HG03378 (cell line): Measurements from ENCODE around the gene DMRT1.
"Not testable (repeated sequence)": the region's sequence is repeated elsewhere in the genome, so short reads cannot be mapped to it uniquely, and the experiment has no call there.

Source experiments
- ATAC-seq: cut with Tn5 transposase; IDR thresholded peaks from one replicate; pipeline ENCODE4 v1.9.1; 2021; ENCODE audit warnings: mild to moderate bottlenecking, moderate library complexity; ENCODE audit not compliant: unreplicated experiment

The DMRT1 gene

GRCh38 chr9:994005-994404 is 152.5 kb downstream of the DMRT1 start:
- peak; percentile 68 for ATAC-seq

- ATAC-seq = no peak
Observed at GRCh38 chr9:995192-995591, 153.7 kb downstream of the DMRT1 start.

- no peak for ATAC-seq
Observed at GRCh38 chr9:995781-996180, 154.3 kb downstream of the DMRT1 start.

GRCh38 chr9:998299-999110 is 157.0 kb downstream of the DMRT1 start:
- ATAC-seq = not testable (repeated sequence)

GRCh38 chr9:1001838-1002237 is 160.3 kb downstream of the DMRT1 start:
- ATAC-seq = no peak

- ATAC-seq = no peak
Observed at GRCh38 chr9:1002678-1003077, 161.2 kb downstream of the DMRT1 start.

GRCh38 chr9:1005043-1005667 is 163.7 kb downstream of the DMRT1 start:
- ATAC-seq = peak; percentile 54

GRCh38 chr9:1007312-1007711 is 165.8 kb downstream of the DMRT1 start:
- ATAC-seq = no peak

GRCh38 chr9:1008216-1008615 is 166.7 kb downstream of the DMRT1 start:
- no peak for ATAC-seq

GRCh38 chr9:1009101-1009707 is 167.7 kb downstream of the DMRT1 start:
- peak; percentile 94 for ATAC-seq

- ATAC-seq = no peak
Observed at GRCh38 chr9:1013021-1013420, 171.5 kb downstream of the DMRT1 start.

GRCh38 chr9:1014225-1014624 is 172.7 kb downstream of the DMRT1 start:
- ATAC-seq = no peak

- no peak for ATAC-seq
Observed at GRCh38 chr9:1014640-1015039, 173.1 kb downstream of the DMRT1 start.

GRCh38 chr9:1018121-1018520 is 176.6 kb downstream of the DMRT1 start:
- ATAC-seq = no peak
